LHCN-M2 (cell line): ENCODE results near the gene TMC2. TPM values are rescaled to one million over a fixed set of nuclear protein-coding genes. Genes with fewer than 3 reads are reported as not detected.
"Not testable (repeated sequence)": the region's sequence is repeated elsewhere in the genome, so short reads cannot be mapped to it uniquely, and the experiment has no call there.

Experiments used
- DNase-seq: peaks from one replicate; pipeline ENCODE4 v3.0.0-alpha.2; 2012; ENCODE audit warnings: low read depth
- total RNA-seq: library from RNA; depleted of rRNA; stranded (reverse); fragments of >200 nt; gene quantifications from 2 replicates; pipeline ENCODE4 v1.2.3, GENCODE V29; 2014; rRNA removed

The TMC2 gene
- total RNA-seq, 1 experiment from 2014 or later: not detected

DNA sequence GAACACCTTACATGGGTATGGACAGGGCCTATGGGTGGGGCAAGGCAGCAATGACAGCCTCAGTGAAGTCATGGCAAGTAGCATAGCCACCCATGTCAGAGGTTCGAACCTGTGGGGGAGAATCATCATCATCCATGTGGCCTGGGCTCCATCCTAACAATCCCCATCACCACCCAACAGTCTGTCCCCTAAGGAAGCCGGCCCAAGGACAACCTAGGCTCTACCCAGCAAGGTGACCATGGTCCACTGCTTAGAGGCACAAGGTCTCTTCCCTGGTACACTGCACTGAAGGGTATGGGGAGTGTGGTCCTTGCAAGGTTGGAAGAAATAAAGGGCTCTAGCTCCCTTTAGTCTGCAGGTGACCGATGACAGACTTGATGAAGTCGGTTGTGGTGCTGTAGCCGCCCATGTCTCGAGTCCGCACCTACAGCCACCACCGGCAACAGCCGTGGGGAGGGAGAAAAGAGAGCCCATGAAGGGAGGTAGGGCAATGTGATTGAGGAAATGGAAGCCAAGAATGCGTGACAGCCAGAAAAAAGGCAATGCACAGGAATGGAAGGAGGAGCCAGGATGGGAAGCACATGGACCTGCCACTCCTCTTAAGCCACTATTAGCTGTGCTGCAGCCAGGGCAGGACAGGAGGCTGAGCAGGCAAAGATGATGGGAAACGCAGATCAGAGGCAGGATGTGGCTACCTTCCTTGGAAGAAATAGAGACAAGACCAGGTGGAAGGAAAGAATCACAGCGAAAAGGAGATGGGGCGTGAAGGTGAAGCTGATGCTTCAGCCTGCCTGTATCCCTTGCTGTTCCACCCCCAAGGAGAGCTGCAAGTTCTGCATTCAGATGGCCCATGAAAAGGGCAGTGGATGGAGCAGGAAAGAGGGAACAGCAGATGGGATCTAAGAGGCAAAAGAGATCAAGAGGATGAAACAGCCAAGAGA lies 122.3 kb downstream of the TMC2 start:
- peak; percentile 24 for DNase-seq

DNA sequence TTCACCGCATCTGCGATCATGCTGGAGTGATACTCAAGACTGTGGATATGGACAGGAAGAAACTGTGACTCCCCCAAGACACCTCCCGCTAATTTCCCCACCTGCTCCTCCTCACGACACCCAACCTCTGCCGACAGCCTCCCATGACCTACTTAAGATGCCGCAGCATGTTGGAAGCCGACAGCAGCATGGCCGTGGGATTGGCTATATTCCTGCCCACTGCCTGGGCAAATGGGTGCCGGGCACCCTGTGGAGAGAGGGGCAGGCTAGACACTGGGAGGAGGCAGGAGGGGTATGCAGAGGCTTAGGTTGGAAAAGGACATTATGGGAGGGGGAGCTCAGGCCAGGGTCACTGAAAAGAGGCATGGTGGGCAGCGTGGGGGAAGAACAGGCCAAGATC lies 123.2 kb downstream of the TMC2 start:
- DNase-seq: no peak

DNA sequence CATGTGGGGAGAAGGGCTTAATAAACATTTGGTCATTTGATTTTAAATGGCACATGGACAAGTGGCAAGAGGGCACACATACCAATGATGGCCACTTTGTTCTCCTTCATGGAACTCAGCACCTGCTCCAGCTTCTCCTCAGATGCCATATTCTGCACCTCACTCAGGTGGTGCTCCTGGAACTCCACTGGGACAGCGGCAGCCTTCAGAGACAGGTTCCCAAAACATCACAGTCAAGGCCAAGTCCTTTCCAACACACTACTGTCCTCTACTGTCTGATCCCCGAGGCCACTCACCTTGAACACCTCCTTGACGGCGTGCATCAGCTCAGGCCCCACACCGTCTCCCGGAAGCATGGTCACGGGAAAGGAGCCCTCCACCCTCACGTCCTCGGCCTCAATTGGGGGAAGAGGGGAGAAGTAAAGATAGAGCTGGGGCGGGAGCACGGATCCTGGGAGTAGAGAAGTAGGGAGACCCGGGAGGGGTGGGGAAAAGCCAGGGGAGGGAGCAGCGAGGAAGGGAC lies 127.1 kb downstream of the TMC2 start:
- no peak for DNase-seq

DNA sequence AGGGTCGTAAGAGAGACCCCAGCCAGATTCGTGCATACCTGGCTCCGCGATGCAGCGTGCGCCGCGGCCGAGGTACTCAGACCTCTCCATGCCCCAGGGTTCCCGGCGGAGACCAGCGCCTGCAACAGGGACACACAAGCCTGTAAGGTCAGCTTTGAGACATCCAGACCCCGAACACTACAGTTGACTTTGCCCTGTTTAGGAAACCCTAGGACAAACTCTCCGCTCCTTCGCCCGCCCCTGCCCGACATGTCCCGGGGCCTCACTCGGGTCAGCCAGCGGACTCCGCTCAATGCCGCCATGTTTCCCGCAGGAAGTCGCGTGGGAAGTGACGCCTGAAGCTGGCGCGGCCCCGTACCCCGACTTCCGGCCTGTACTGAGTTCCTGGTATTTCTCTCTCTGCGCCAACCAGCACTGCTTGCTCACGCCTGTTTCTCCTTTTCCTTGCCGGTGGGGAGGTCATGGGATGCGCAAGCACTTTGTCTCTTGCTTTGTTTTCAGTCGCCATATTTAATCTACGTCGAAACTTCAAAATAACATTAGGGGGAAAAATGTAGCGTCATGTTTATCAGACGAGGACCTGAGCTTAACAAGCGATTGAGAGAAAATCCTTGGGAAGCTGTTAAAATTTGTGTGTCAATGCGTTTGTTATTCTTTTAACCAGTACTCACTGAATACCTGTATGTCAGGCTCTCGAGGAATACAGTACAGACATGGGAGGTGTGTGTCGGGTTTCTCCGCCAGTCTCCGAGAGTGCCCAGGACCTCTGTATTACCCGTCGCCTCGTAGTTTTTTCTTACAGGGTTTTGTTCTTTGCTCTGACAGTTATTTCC lies 127.7 kb downstream of the TMC2 start, which contains the start of gene IDH3B:
Gene IDH3B, minus strand, starts transcription at position 330 of the 833 bp plus-strand sequence. Its CDS starts 28 bp downstream, at position 302.
- DNase-seq: peak; percentile 91

DNA sequence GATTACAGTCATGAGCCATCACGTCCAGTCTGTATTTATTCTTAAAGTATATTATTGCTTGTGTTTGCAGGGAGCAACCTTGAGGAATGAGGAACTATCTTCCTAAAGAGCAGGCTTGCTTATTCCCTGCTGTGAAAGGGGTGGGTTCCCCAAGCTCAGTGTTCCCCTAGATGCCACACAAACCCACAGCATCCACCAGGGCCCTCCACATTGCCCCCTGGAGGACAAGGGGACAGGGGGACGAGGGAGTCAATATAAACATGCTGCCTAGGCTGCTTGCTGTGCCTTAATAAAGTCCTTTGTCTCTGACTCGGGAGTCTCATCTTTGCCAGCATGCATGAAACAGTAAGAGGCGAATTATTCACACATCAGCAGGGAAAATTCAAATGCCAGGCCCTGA lies 135.6 kb downstream of the TMC2 start:
- DNase-seq: no peak

DNA sequence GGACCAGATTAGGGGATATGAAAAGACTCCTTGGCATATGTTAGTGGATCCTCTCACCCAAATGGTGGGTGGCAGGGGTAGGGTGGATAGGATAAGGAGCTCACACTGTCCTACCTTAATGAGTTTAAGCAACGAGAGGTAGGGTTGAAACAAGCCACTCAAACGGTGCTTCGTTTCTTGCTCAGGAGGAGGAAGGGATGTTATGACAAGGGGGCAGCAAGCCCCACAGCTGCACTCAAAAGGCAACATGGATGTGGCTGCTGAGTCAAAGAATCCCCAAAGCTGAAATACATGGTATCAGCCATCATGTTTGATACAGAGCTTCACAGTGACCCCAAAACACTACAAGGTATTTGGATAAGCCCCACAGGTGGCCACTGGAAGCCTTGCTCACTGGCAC lies 136.1 kb downstream of the TMC2 start:
- DNase-seq: no peak

DNA sequence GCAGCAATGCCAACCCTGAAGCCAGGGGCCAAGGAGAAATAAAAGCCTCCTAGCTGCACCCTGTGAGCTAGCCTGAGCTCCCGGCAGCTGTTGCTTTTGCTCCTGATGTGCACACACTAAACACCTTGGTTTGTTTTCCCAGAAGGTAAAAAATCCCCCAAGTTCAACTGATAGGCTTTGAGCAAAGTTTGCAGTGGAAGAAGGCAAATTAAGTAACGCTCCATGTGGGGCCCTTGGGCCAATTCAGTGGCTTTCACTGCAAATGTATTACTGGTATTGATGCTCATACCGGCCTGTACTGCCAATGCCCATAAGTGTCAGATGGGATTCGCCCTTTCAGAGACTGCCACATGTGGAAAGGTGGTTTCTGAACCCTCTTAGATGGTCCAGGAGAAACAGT lies 137.1 kb downstream of the TMC2 start:
- DNase-seq: no peak

DNA sequence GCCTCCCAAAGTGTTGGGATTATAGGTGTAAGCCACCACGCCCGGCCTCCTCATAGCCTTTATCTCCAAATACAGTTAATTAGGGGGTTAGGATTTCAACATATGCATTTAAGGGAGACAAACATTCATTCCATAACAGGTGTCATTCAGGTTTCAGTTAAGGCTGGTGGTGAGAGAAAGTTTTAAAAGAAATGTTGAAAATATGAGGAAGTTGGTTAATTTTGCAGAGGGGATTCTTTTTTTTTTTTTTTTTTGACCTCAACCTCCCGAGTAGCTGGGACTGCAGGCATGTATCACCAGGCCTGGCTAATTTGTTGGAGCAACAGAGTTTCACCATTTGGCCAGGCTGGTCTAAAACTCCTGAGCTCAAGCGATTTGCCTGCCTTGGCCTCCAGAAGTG lies 143.7 kb downstream of the TMC2 start:
- DNase-seq: no peak

DNA sequence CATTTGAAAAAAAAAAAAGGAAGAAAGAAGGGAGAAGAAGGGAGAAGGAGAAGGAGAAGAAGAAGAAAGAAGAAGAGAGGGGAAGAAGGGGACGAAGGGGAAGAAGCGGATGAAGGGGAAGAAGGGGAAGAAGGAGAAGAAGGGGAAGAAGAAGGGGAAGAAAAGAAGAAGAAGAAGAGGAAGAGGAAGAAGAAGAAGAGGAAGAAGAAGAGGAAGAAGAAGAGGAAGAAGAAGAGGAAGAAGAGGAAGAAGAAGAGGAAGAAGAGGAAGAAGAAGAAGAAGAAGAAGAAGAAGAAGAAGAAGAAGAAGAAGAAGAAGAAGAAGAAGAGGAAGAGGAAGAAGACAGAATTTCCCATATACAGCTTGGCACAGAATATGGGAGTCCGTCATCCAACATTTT lies 145.7 kb downstream of the TMC2 start:
- DNase-seq: not testable (repeated sequence)

DNA sequence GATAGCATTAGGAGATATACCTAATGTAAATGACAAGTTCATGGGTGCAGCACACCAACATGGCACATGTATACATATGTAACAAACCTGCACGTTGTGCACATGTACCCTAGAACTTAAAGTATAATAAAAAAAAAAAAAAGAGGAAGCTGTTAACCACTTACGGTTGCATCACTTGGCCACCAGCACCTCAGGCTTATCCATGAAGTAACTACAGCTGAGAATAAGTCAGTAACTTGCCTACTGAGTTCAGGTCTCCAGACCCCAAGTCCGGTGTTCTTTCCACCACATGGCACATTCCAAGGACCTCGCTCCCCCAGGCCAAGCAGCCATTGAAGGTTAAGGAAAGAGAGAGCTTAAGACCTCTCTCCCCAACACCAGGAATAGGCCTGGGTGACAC lies 148.4 kb downstream of the TMC2 start:
- not testable (repeated sequence) for DNase-seq

DNA sequence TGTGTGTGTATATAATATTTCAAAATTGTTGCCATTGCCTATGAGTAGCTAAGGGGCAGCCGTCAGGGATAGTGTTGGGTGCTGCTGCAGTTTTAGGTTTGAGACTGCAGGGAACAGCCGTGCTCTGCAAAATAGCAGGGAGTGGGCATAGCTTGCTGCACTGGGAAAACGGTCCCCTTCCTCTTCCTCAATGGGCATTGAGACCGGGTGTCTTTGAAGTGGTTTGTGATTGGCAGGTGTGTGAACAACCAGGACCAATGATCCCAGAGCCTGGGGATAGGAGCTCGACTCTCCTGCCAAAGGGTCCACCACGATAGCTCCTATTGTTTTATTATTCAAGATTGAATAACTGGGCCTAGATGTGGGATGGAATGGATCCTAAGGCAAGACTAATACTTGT lies 151.1 kb downstream of the TMC2 start:
- DNase-seq: no peak

DNA sequence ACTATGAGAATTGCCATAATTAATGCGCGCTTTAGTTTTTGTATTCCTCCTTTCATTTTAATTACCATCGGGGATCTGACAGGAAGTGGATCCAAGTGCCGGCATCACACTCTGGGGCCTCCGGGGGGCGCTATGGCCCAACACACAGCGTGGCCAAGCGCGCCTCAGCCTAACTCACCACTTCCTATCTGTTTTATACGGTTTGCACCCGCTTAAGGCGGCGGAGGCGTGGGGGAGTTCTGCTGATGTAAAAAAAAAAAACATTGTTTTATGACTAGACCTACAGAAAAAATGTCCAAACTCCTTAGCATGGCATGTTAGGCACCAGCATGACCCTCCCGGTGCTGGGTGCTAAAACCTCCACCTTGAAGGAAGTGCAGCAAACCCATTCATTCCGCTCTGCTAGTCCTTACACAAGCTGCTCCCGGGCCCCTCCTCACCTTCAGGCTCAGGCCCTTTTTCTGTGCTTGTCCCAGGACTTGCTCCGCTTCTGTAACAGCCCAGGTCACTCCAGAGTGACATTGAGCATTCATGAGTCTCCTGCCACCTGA lies 151.7 kb downstream of the TMC2 start:
- DNase-seq: peak; percentile 14

DNA sequence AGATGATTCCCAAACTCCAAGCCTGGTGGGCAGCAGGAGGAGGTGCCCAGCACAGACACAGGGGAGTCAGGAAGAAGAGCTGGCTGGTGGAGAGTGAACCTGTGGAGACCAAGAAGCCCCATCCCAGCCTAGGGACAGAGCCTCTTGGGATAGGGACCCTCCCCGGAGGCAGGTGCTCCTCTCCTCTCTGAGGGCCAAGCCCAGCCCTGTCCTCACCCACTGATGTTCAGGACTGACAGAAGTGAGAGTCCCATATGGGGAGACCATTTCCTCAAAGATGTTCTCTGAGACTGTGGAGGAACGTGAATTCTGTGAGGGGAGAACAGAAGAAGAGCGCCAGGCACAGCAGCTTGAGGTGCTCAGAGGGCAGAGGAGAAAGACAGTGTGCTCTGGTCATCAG lies 153.8 kb downstream of the TMC2 start:
- DNase-seq: no peak

DNA sequence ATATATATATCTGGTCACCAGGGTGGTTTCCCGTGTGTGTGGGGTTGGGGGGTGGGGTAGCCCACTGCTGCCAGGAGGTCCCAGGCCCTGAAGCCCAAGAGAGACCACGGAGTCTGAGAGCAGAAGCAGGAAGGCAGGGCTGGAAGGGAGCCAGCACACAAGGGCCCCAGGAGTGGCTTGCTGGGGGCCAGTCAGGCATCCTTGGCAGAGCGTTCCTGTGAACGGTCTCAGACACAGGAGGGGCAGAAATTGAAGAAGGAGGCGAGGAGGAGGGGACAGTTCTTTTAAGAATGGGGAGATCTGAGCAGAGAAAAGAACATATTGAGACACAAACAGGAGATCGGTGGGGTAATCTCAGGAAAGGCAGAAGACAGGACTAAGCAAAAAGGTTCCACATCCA lies 154.3 kb downstream of the TMC2 start:
- DNase-seq: no peak

DNA sequence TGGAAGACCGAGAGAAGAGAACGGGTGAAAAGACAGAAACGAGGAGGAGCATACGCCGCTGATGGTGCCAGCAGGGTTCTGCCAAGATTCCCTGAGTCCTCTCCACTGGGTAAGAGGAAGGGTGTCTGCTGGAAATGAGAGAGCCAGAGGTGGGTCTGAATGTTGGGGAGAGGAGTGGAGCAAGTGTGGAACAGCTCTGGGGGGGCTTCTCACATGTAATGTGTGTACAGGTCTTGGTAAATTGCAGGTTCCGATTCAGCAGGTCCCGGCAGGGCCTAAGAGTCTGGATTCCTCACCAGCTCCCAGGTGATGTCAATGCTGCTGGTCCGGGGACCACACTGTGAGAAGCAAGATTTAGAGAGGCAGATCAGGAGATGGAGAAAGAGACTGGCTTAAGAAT lies 154.8 kb downstream of the TMC2 start:
- DNase-seq: no peak

Other genes with a start within 250 kb of the TMC2 start
- not detected in 2 replicates for gene TGM3, start 240.6 kb upstream of the TMC2 start, total RNA-seq
- gene TGM6, start 155.7 kb upstream of the TMC2 start, total RNA-seq: not detected in 2 replicates
- gene SNRPB, start 65.8 kb upstream of the TMC2 start, total RNA-seq: 462 and 534 TPM in 2 replicates
- 10.3 and 10.6 TPM in 2 replicates for gene ZNF343, start 27.7 kb upstream of the TMC2 start, total RNA-seq
- gene NOP56, start 116.1 kb downstream of the TMC2 start, total RNA-seq: 185 and 204 TPM in 2 replicates
- gene IDH3B, start 127.6 kb downstream of the TMC2 start, total RNA-seq: 129 and 130 TPM in 2 replicates
- 0.06 and 0.19 TPM in 2 replicates for gene EBF4, start 156.2 kb downstream of the TMC2 start, total RNA-seq